Fibroblast of pulmonary artery (primary cell): ENCODE measurements around the gene DNPH1.

Experiments used
- DNase-seq: peaks from one replicate; pipeline ENCODE4 v3.0.0-alpha.2; 2010; ENCODE audit warnings: low read depth
- H3K4me3 ChIP-seq: replicated peaks from 2 replicates; pipeline ENCODE4 v1.5.1; 2011; ENCODE audit warnings: low read depth, mild to moderate bottlenecking, control low read depth, low read length, moderate library complexity
- CTCF ChIP-seq: IDR thresholded peaks from 2 replicates; pipeline ENCODE4 v1.5.1; 2011; ENCODE audit warnings: mild to moderate bottlenecking, control low read depth, low read length, inconsistent platforms; ENCODE audit errors: missing control alignments

DNPH1 gene

GRCh38 chr6:43207286-43207685 is 22.0 kb downstream of the DNPH1 start:
- H3K4me3 ChIP-seq = no peak overlapping the region
- no peak for TF ChIP-seq CTCF
- DNase-seq = no peak

GRCh38 chr6:43205849-43206248 is 23.4 kb downstream of the DNPH1 start:
- no peak overlapping the region for H3K4me3 ChIP-seq
- DNase-seq = no peak
- no peak for TF ChIP-seq CTCF

- no peak overlapping the region for H3K4me3 ChIP-seq
- no peak for TF ChIP-seq CTCF
- no peak for DNase-seq
These were observed 24.8 kb downstream of the DNPH1 start for GRCh38 chr6:43204271-43205105.

- TF ChIP-seq CTCF = no peak
- DNase-seq = no peak
- no peak overlapping the region for H3K4me3 ChIP-seq
These were observed 25.6 kb downstream of the DNPH1 start for GRCh38 chr6:43203718-43204095.

- H3K4me3 ChIP-seq = no peak overlapping the region
- no peak for TF ChIP-seq CTCF
- DNase-seq = no peak
These were observed 26.1 kb downstream of the DNPH1 start for GRCh38 chr6:43203029-43203717.

- DNase-seq = no peak
- no peak for TF ChIP-seq CTCF
- no peak overlapping the region for H3K4me3 ChIP-seq
These were observed 26.8 kb downstream of the DNPH1 start for GRCh38 chr6:43202451-43202850.
